ENCODE results near the gene FBXL19. TPM values are rescaled to one million over a fixed set of nuclear protein-coding genes. Genes with fewer than 3 reads are reported as not detected.

FBXL19 gene
- total RNA-seq, 1 donor from 2014 or later: 19.4 TPM

DNA sequence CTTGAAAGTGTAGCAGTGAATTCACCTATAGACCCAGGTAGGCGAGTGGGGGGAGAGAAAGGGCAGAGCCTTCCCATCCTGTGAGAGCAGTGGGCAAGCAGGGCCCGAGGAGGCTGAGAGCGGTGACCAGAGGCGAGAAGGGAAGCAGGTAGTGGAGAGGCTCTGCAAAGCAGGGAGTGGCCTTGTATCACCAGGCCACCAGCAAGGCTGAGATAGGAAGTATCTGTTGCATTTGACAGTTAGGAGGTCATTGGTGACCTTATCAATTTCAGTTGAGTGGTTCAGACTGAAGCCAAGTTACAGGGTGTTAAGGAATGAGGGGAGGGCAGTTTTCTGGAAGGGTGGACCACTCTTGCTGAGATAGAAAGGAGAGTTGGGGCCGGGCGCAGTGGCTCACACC, 51.0 kb downstream of the FBXL19 start:
- no peak for DNase-seq (ENCODE audit: low spot score)
- H3K9me3 Mint-ChIP-seq (ENCODE audit: low read depth): no peaks in the 10 kb centered on the region
- no peak overlapping the region for H3K4me3 Mint-ChIP-seq (ENCODE audit: unreplicated experiment)
- no peaks in the 10 kb centered on the region for H3K4me1 Mint-ChIP-seq (ENCODE audit: low read depth)
- no peaks in the 10 kb centered on the region for H3K27me3 Mint-ChIP-seq (ENCODE audit: low read depth)
- peaks cover 43% of the 10 kb centered on the region for H3K36me3 Mint-ChIP-seq (ENCODE audit: low read depth)
- no peak overlapping the region for H3K27ac Mint-ChIP-seq (ENCODE audit: unreplicated experiment)
- TF ChIP-seq, protein P1, sequence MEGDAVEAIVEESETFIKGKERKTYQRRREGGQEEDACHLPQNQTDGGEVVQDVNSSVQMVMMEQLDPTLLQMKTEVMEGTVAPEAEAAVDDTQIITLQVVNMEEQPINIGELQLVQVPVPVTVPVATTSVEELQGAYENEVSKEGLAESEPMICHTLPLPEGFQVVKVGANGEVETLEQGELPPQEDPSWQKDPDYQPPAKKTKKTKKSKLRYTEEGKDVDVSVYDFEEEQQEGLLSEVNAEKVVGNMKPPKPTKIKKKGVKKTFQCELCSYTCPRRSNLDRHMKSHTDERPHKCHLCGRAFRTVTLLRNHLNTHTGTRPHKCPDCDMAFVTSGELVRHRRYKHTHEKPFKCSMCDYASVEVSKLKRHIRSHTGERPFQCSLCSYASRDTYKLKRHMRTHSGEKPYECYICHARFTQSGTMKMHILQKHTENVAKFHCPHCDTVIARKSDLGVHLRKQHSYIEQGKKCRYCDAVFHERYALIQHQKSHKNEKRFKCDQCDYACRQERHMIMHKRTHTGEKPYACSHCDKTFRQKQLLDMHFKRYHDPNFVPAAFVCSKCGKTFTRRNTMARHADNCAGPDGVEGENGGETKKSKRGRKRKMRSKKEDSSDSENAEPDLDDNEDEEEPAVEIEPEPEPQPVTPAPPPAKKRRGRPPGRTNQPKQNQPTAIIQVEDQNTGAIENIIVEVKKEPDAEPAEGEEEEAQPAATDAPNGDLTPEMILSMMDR (IDR thresholded peaks at IDR 0.05): no peak

DNA sequence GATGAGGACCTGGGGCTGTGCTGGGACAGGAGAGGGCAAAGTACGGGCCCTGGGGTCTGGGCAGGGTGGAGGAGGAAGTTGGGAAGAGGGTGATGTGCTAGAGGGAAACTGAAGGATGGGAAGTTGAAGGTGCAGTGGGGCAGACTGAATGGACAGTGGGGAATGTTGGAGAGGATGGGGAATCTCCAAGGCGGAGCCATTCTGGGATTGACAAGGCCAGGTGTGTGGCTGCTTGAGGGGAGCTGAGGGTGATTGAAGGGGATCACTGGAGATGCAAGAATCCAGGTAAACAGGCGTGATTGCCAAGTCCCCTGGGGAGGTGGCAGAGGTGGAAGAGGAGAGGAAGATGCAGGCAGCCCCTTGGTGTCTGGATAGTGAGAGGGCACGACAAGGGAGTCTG, 53.1 kb downstream of the FBXL19 start:
- Mint-ChIP-seq H3K4me3 (ENCODE audit: unreplicated experiment) (no peak overlapping the region), H3K27me3 (ENCODE audit: low read depth) (no peaks in the 10 kb centered on the region), H3K9me3 (ENCODE audit: low read depth) (no peaks in the 10 kb centered on the region), H3K4me1 (ENCODE audit: low read depth) (no peaks in the 10 kb centered on the region), H3K27ac (ENCODE audit: unreplicated experiment) (no peak overlapping the region), H3K36me3 (ENCODE audit: low read depth) (peaks cover 40% of the 10 kb centered on the region)
- DNase-seq (ENCODE audit: low spot score): no peak
- TF ChIP-seq, protein P1 (IDR thresholded peaks at IDR 0.05): no peak

DNA sequence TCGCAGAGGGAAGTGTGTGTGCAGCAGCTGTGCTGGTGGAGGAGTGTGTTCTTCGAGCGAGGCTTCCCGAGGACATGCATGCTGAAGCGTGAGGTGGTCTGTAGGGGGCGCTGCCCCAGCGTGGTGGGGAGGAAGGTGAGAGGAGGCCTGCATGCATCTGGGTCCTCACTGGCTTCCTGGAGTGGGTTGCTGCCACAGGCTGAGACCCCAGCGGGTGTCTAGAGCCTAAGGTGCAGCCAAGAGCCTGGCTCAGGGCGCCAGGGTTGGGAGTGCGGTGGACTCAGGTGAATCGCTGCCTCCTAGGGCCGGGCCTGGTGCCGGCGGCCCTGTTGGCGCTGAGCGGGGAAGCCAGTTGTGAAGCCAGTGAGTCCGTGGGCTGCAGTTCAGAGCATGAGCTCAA, 54.1 kb downstream of the FBXL19 start:
- Mint-ChIP-seq H3K27me3 (ENCODE audit: low read depth) (no peaks in the 10 kb centered on the region), H3K4me1 (ENCODE audit: low read depth) (no peaks in the 10 kb centered on the region), H3K9me3 (ENCODE audit: low read depth) (no peaks in the 10 kb centered on the region), H3K27ac (ENCODE audit: unreplicated experiment) (no peak overlapping the region), H3K36me3 (ENCODE audit: low read depth) (peaks cover 35% of the 10 kb centered on the region), H3K4me3 (ENCODE audit: unreplicated experiment) (no peak overlapping the region)
- TF ChIP-seq, protein P1 (IDR thresholded peaks at IDR 0.05): peak; percentile 67
- no peak for DNase-seq (ENCODE audit: low spot score)

DNA sequence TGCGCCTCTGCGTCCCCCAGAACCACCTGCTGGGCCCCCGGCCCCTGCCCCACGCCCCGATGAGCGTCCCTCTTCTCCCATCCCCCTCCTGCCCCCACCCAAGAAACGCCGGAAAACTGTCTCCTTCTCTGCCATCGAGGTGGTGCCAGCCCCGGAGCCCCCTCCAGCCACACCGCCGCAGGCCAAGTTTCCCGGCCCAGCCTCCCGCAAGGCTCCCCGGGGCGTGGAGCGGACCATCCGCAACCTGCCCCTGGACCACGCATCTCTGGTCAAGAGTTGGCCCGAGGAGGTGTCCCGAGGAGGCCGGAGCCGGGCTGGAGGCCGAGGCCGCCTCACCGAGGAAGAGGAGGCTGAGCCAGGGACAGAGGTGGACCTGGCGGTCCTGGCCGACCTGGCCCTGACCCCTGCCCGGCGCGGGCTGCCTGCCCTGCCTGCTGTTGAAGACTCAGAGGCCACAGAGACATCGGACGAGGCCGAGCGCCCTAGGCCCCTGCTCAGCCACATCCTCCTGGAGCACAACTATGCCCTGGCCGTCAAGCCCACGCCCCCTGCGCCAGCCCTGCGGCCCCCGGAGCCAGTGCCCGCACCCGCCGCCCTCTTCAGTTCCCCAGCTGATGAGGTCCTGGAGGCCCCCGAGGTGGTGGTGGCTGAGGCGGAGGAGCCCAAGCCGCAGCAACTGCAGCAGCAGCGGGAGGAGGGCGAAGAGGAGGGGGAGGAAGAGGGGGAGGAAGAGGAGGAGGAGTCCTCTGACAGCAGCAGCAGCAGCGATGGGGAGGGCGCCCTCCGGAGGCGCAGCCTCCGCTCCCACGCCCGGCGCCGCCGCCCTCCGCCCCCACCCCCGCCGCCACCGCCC, 56.0 kb downstream of the FBXL19 start:
- no peaks in the 10 kb centered on the region for H3K9me3 Mint-ChIP-seq (ENCODE audit: low read depth)
- no peak for DNase-seq (ENCODE audit: low spot score)
- H3K4me1 Mint-ChIP-seq (ENCODE audit: low read depth): no peaks in the 10 kb centered on the region
- TF ChIP-seq, protein P1 (IDR thresholded peaks at IDR 0.05): no peak
- peaks cover 27% of the 10 kb centered on the region for H3K36me3 Mint-ChIP-seq (ENCODE audit: low read depth)
- no peak overlapping the region for H3K27ac Mint-ChIP-seq (ENCODE audit: unreplicated experiment)
- H3K4me3 Mint-ChIP-seq (ENCODE audit: unreplicated experiment): no peak overlapping the region
- H3K27me3 Mint-ChIP-seq (ENCODE audit: low read depth): no peaks in the 10 kb centered on the region

DNA sequence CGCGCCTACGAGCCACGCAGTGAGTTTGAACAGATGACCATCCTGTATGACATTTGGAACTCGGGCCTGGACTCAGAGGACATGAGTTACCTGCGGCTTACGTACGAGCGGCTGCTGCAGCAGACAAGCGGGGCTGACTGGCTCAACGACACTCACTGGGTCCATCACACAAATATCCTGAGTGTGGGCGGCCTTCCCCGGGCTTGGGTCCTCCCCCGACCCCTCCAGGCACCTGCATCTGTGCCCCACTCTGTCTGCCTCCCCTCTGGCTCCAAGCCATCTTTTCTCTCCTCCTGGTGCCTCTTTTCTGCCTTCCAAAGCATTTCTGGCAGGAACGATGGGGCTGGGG, 56.6 kb downstream of the FBXL19 start:
- peaks cover 1% of the 10 kb centered on the region for H3K4me1 Mint-ChIP-seq (ENCODE audit: low read depth)
- no peak for DNase-seq (ENCODE audit: low spot score)
- TF ChIP-seq, protein P1 (IDR thresholded peaks at IDR 0.05): no peak
- H3K36me3 Mint-ChIP-seq (ENCODE audit: low read depth): peaks cover 25% of the 10 kb centered on the region
- no peaks in the 10 kb centered on the region for H3K27me3 Mint-ChIP-seq (ENCODE audit: low read depth)
- H3K4me3 Mint-ChIP-seq (ENCODE audit: unreplicated experiment): no peak overlapping the region
- no peaks in the 10 kb centered on the region for H3K9me3 Mint-ChIP-seq (ENCODE audit: low read depth)
- no peak overlapping the region for H3K27ac Mint-ChIP-seq (ENCODE audit: unreplicated experiment)

Data from chondrocyte (in vitro differentiated cells).